ENCODE data around the gene SMAD5. TPM values are rescaled to one million over a fixed set of nuclear protein-coding genes. Genes with fewer than 3 reads are reported as not detected.

The SMAD5 gene
- total RNA-seq, 1 donor from 2014 or later: 12.8 TPM

DNA sequence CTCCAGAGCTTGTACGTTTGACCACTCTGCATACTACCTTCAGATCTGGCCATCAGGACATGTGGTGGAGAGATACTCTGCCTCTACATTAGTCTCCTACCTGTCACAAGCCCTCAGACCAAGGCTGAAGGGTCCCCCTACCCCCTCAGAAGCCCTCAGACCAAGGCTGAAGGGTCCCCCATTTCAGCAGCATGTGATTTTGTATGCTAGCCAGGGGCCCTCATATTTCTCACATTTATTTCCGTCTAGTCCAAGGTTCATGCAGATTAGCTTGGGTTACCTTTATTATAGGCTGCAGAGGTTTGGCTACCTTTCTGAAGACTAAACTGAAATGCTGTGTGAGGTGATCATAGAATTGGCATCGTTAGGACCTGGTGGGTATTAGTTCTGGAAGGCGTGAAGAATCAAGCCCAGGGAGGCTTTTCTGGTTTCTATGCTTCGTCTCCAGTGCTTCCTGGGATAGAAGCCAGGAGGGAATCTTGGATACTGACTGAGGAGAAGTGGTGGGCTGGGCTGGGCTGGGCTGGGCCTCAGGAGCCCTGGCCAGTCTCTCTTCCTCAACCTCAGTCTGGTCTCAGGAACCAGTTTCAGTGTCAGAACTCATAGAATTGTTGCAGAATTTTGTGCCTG is 57.6 kb downstream of the SMAD5 start:
- no peaks in the 10 kb centered on the region for H3K4me1 Mint-ChIP-seq
- H3K27me3 Mint-ChIP-seq: peaks cover 44% of the 10 kb centered on the region
- no peak for DNase-seq
- H3K36me3 Mint-ChIP-seq (ENCODE audit: low read depth): peaks cover 2% of the 10 kb centered on the region
- no peaks in the 10 kb centered on the region for H3K9me3 Mint-ChIP-seq
- intact Hi-C loops (cut with micrococcal nuclease): no loop called here
- H3K27ac Mint-ChIP-seq: no peak overlapping the region
- no peak overlapping the region for H3K4me3 Mint-ChIP-seq

DNA sequence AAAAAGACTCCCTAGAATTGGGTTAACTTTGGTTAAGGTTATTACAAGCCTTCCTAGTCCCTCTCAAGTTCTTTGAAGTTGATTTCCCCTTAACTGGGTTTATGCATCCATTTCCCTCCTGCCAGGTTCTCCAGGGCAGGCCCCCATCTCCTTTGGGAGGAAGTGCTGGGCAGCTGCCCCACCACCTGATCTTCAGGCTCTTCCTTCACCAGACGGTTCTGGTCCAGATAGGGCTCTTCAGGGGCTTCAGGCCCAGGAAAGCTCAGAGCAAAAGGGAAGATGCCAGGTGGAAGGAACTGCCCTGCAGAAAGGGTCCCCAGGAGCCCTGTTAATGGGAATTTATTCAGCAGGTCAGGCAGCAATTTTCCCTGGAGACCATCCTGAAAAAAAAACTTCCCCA is 58.3 kb downstream of the SMAD5 start:
- no peak for DNase-seq
- Mint-ChIP-seq H3K4me3 (no peak overlapping the region), H3K27ac (no peak overlapping the region), H3K4me1 (no peaks in the 10 kb centered on the region), H3K36me3 (ENCODE audit: low read depth) (peaks cover 2% of the 10 kb centered on the region), H3K9me3 (no peaks in the 10 kb centered on the region), H3K27me3 (peaks cover 45% of the 10 kb centered on the region)
- intact Hi-C loops (cut with micrococcal nuclease): no loop called here

DNA sequence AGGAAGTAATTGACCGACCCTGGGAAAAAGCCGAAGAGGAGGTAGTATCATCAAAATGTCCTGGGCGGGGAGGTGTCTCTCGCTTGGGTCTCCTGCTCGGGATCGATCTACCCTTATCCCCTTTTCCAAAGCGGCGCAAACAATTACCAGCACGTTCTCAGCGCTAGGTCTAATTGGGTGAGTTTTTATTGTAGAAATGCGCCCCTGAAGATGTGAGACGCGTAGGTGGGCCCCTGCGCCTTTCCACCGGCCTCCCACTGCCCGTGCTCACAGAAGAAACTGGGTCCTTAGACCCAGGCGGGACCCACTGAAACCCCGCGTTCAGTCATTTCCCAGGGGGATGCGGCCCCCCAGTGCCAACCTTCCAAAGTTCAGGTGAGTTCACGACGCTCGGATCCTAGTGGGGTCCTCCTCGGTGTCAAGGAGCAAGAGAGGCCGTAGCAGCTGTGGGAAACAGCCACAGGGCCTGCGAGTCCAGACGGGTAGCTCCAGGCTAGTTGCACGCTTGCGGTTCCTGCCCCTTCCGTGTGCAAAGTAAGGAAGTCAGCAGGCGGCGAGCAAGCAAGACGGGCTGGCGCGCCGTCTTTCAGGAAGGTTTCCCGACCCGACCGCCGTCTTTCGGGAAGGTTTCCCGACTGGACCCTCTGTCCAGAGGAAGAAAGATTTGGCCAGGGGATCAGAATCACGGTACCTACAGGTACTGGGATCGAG is 58.8 kb downstream of the SMAD5 start:
- Mint-ChIP-seq H3K36me3 (ENCODE audit: low read depth) (peaks cover 2% of the 10 kb centered on the region), H3K4me1 (no peaks in the 10 kb centered on the region), H3K27ac (no peak overlapping the region), H3K9me3 (no peaks in the 10 kb centered on the region), H3K4me3 (no peak overlapping the region), H3K27me3 (peaks cover 45% of the 10 kb centered on the region)
- intact Hi-C loops (cut with micrococcal nuclease): no loop called here
- peak; percentile 51 for DNase-seq

DNA sequence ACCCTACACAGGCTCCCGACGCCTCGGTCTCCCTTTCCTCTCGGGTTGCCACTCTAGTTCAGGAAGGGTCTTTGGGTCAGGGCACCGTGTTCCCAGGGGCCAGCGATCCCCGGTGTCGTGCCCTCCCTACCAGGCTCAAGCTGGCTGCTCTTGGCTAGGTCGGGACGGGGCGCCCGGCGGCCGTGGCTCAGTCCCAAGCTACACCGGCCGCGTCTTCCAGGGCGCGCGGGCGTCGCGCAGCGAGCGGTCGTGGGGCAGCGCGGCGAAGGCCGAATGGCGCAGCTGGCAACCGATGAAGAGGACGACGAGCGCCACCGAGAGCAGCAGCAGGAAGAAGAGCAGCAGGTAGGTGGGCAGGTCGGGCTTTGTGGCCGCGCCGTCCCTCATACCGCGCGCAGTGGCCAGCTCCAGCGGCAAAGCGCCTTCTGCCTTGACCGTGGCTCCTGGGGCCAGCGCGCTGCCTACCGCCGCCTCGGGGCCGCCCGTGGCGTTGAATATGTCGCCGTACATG is 59.4 kb downstream of the SMAD5 start:
- H3K27me3 Mint-ChIP-seq: peaks cover 45% of the 10 kb centered on the region
- no peaks in the 10 kb centered on the region for H3K9me3 Mint-ChIP-seq

DNA sequence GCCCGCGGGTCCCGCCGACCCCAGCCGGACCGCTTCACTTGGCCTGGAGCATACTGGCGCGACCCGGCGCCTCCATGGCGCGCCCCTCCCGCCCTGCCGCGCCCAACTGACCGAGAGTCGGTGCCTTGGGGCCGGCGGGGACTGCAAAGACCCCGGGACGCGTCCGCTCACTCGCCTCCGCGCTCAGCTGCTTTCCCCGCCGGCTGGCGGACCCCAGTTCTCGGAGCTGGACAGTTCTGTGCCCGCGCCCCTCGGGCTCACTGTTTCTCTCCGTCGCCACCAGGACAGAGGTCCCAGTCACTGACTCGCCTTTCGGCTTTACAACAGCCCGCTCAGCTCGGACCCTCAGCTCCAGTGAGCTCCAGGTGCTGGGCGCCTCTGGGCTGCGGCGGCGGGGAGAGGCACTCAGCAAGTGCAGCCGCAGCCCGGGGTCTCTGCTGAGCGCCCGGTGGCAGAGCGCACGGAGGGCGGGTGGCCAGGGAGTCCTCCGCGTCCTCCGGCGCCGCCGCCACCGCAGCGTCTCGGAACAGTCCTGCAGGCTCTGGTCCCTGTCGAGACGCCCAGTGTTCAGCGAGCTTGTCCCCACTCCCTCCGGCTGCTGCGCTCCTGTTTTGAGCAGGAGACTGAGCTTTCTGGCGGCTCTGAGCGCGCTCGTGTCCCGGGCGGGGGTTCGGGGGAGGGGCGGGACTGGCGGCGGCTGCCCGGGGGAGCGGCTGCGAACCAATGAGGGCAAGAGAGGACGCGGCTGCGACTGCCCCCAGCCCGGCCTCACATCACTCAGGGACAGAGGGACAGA is 60.1 kb downstream of the SMAD5 start, which contains the start of gene SMIM32:
Gene SMIM32 (minus strand): TSS at position 637 of the 796 bp plus-strand sequence. CDS start 638 bp downstream, outside the sequence.
- no peak for DNase-seq
- no peak within 1 kb of the TSS for H3K4me3 Mint-ChIP-seq
- H3K27me3 Mint-ChIP-seq: peaks cover 44% of the 10 kb centered on the region
- H3K36me3 Mint-ChIP-seq (ENCODE audit: low read depth): peaks cover under 1% of the 10 kb centered on the region
- intact Hi-C loops (cut with micrococcal nuclease): no loop called here
- no peak within 1 kb of the TSS for H3K27ac Mint-ChIP-seq
- H3K9me3 Mint-ChIP-seq: no peaks in the 10 kb centered on the region
- no peaks in the 10 kb centered on the region for H3K4me1 Mint-ChIP-seq

More for the DNA sequence above, 59.4 kb downstream of the SMAD5 start:
- no peaks in the 10 kb centered on the region for H3K4me1 Mint-ChIP-seq
- no peak overlapping the region for H3K27ac Mint-ChIP-seq
- peaks cover 2% of the 10 kb centered on the region for H3K36me3 Mint-ChIP-seq (ENCODE audit: low read depth)
- no peak for DNase-seq
- intact Hi-C loops (cut with micrococcal nuclease): no loop called here
- no peak overlapping the region for H3K4me3 Mint-ChIP-seq

DNA sequence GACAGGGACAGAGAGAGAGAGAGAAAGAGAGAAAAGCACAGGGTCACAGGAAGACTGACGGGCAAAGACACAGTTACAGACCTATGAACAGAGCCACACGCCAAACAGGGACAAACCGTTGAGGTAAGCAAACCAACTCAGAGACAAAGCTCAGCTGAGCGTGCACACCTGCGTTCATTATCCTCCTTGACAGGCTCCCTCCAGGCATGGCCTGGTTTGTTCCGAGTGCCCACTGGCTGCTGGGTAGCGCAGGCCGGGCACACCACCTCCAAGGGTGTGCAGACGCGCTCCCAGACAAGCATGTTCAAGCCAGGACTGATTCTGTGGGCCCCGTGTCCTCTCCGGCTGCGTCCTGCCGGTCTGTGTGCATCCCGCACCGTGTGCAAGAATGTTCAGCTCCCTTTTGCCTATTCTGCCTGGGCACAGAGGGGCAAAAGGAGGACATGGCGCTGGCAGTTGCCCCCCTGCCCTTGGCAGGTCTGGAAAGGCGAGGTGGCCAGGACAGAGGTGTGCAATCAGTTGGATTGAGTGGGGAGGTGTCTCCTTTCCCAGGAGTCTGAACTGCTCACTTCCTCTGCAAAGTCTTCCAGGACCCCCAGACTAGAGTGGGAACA is 60.8 kb downstream of the SMAD5 start:
- no peak overlapping the region for H3K27ac Mint-ChIP-seq
- intact Hi-C loops (cut with micrococcal nuclease): no loop called here
- no peaks in the 10 kb centered on the region for H3K9me3 Mint-ChIP-seq
- no peaks in the 10 kb centered on the region for H3K4me1 Mint-ChIP-seq
- no peak overlapping the region for H3K4me3 Mint-ChIP-seq
- H3K27me3 Mint-ChIP-seq: peaks cover 41% of the 10 kb centered on the region
- H3K36me3 Mint-ChIP-seq (ENCODE audit: low read depth): no peaks in the 10 kb centered on the region
- no peak for DNase-seq

DNA sequence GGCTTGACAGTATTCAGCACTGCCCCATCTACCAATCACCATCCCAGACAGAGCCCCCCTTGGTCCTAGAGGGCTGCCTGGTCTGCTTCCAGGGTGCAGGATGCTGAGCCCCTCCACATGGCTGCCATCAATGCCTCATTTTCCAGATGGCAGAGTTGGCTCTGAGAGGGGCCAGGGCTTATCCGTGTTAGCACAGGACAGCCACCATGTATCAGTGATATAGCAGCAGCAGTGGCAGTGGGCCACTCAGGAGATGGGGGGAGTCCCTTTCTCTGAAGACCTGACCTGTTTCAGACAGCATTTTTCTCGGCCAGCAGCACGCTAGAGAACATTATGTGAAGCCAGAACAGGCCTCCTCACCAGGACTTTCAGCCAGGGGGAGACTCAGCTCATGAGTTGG is 61.9 kb downstream of the SMAD5 start:
- intact Hi-C loops (cut with micrococcal nuclease): no loop called here
- Mint-ChIP-seq H3K4me3 (no peak overlapping the region), H3K27me3 (peaks cover 39% of the 10 kb centered on the region), H3K9me3 (no peaks in the 10 kb centered on the region), H3K36me3 (ENCODE audit: low read depth) (no peaks in the 10 kb centered on the region), H3K27ac (no peak overlapping the region), H3K4me1 (no peaks in the 10 kb centered on the region)
- DNase-seq: no peak

DNA sequence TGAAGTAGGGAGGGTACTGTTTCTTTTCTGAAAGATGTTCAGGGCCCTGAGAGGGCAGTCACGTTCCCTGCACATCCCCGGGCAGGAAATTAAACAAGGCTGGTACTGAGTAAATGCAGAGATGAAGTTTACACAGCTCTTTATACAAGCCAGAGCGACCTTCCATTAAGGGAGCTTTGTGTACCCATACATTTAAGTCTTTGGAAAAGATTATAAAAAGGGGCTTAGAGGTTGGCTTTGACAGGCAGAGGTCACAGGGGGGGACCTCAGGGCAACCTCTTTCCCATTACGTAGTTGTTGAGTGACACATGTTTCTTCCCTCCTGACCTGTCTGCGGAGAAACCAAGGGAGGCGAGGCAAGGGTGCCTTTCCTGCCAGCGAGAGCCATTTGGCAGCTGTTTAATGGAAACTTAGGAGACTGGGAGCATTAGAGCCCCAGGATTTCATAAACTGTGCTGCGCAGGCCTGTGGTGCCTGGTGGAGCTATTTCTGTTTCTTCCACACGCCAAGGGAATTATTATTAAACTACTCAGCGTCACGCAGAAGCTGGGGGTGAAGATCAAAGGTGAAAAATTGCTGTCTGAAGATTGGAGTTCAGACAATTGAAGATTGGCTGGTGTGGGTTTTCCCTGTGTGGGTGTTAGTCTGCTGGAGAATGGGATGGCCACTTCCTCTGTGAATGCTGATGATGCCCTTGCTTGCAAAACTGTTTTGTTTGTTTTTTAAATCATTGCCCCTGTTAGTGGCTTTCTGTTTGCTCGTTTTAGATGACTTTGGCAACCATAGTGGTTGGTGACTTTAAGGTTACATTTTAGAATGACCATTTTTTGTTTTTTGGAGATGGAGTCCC is 63.6 kb downstream of the SMAD5 start:
- Mint-ChIP-seq H3K27me3 (peaks cover 29% of the 10 kb centered on the region), H3K9me3 (no peaks in the 10 kb centered on the region), H3K4me3 (no peak overlapping the region), H3K36me3 (ENCODE audit: low read depth) (no peaks in the 10 kb centered on the region), H3K27ac (no peak overlapping the region), H3K4me1 (no peaks in the 10 kb centered on the region)
- DNase-seq: no peak
- intact Hi-C loops (cut with micrococcal nuclease): no loop called here

DNA sequence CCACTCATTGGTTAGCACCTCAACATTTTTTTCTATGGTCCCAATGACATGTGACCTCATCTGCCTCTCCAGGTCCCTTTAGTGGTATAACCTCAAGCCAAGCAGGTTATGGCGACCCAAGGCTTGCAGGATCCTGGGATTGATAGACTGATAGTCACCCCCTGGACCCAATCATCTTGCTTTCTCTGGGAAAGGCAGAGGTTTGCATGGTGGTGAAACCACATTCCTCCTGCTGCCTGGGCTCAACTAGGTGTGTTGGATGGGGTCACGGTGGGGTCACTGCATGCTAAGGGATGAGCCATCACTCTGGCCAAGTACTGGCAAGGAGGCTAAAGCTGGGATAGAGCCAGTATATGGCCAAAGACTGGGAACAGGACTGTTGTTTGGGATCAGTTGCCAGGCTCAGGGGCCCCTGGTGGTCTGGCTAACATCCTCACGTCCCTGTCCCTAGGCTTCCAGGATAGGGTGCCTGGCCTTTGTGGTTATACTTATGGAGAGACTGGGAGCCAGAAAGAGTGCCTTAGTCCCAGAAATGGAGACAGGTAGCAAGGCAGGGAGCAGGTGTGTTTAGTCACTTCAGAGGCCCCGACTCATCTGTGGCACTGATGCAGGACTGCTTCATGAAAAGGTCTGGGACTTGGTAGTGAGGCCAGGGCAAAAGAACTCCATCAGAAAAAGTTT is 65.0 kb downstream of the SMAD5 start:
- Mint-ChIP-seq H3K4me3 (no peak overlapping the region), H3K4me1 (no peaks in the 10 kb centered on the region), H3K9me3 (no peaks in the 10 kb centered on the region), H3K27me3 (peaks cover 28% of the 10 kb centered on the region), H3K36me3 (ENCODE audit: low read depth) (no peaks in the 10 kb centered on the region), H3K27ac (no peak overlapping the region)
- DNase-seq: no peak
- intact Hi-C loops (cut with micrococcal nuclease): no loop called here

DNA sequence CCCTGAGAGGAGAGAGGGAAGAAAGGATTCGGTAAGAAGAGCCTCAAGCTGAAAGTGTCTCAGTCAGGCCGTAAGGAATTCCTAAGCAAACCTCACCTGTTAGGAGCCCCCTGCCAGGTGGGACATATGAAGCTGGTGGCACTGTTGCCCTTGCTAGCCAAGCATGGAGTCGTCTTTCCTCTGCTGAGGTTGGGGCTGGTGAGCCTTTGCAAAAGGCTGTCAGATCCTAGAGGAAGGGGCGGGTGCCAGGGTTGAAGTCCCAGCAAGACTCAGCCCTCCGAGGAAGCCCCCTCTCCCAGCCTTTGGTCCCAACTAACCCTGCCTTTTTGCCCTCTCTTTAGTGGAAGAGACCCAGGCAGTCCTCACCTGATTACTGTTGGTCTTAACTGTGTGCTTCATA is 65.8 kb downstream of the SMAD5 start:
- no peak for DNase-seq
- H3K27ac Mint-ChIP-seq: no peak overlapping the region
- H3K4me3 Mint-ChIP-seq: no peak overlapping the region
- no peaks in the 10 kb centered on the region for H3K36me3 Mint-ChIP-seq (ENCODE audit: low read depth)
- no peaks in the 10 kb centered on the region for H3K9me3 Mint-ChIP-seq
- H3K27me3 Mint-ChIP-seq: peaks cover 26% of the 10 kb centered on the region
- no peaks in the 10 kb centered on the region for H3K4me1 Mint-ChIP-seq
- intact Hi-C loops (cut with micrococcal nuclease): no loop called here

DNA sequence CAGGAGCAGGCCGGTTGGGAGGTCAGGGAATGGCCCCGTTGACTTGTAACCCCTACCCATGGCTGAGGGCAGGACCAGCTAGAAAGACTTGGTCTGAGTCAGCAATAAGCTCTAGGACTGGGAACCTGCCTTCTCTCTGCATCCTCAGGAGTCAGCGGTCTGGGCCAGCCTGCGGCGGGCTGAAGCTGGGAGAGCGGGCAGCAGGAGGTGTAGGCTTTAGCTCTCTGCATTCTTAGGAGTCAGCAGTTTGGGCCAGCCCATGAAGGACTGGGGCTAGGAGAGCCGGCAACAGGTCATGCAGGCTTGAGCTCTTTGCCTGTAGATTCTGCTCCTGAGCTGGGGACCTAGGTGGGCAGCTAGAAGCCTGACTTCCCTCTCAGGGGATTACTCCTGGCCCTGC is 66.8 kb downstream of the SMAD5 start:
- no peak for DNase-seq
- H3K36me3 Mint-ChIP-seq (ENCODE audit: low read depth): no peaks in the 10 kb centered on the region
- no peaks in the 10 kb centered on the region for H3K9me3 Mint-ChIP-seq
- H3K4me1 Mint-ChIP-seq: no peaks in the 10 kb centered on the region
- H3K27ac Mint-ChIP-seq: no peak overlapping the region
- intact Hi-C loops (cut with micrococcal nuclease): no loop called here
- H3K4me3 Mint-ChIP-seq: no peak overlapping the region
- H3K27me3 Mint-ChIP-seq: peaks cover 17% of the 10 kb centered on the region

DNA sequence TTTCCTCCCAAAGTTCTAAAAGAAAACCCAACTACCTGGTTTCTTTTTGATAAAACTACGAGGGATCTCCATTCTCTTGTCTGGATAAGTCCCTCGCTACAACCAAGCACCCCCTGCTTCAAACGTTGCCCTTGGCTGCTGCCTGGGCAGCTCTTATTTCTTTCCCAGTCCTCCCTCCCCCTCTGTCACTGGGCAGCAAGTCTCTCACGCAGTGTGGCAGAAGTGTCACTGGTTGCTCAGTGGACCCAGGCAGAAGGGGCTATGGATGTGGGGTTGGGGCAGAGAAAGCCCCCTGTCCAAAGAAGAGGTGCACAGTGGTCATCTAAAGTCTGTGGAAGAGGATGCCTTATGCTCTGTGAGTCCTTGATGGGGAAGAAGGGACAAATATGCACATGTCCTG is 67.5 kb downstream of the SMAD5 start:
- intact Hi-C loops (cut with micrococcal nuclease): no loop called here
- Mint-ChIP-seq H3K4me1 (no peaks in the 10 kb centered on the region), H3K27me3 (peaks cover 16% of the 10 kb centered on the region), H3K27ac (no peak overlapping the region), H3K9me3 (no peaks in the 10 kb centered on the region), H3K36me3 (ENCODE audit: low read depth) (no peaks in the 10 kb centered on the region), H3K4me3 (no peak overlapping the region)
- no peak for DNase-seq

DNA sequence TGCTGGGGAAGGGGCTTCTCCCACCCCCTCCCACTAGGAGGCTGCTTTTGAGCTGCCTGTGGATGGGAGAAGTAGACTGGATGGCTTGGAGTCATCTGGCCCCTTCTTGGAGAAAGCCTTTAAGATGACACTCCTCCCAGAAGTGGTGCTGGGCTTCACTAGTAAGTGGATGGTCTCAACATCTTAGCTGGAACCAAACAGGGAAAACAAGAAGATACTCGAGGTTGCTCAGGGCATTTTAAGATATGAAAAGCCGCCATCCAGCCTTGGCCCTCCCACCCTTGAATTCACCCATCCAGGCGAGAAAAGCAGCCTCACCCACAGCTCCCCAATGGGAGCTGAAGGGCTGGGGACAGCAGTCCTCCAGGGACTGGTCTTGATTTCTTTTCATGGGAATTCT is 68.1 kb downstream of the SMAD5 start:
- H3K27me3 Mint-ChIP-seq: peaks cover 14% of the 10 kb centered on the region
- H3K4me3 Mint-ChIP-seq: no peak overlapping the region
- no peaks in the 10 kb centered on the region for H3K4me1 Mint-ChIP-seq
- no peak for DNase-seq
- no peaks in the 10 kb centered on the region for H3K36me3 Mint-ChIP-seq (ENCODE audit: low read depth)
- no peak overlapping the region for H3K27ac Mint-ChIP-seq
- no peaks in the 10 kb centered on the region for H3K9me3 Mint-ChIP-seq
- intact Hi-C loops (cut with micrococcal nuclease): no loop called here
